Stimulated activated naive CD8-positive, alpha-beta T cell treated with anti-CD3 and anti-CD28 coated beads, Interleukin-15, Interleukin-2, amounts not matched to agents 100 U/mL and 50 U/mL, for 24 hours (primary cell): ENCODE measurements around the gene H2BK1.

Experiments
- ATAC-seq: fragments of 150-1000 bp; cut with Tn5 transposase; one replicate; pipeline ENCODE4 v1.10.0; 2021
- DNase-seq: peaks from one replicate; pipeline ENCODE4 v3.0.0; 2021

The H2BK1 gene

GRCh38 chr7:151210087-151210854 is at the start of gene H2BK1:
H2BK1 (minus strand) TSS chr7:151210488; CDS start chr7:151210318, 170 bp downstream.
- no peak for ATAC-seq

GRCh38 chr7:151257990-151258389 is 47.7 kb upstream of the H2BK1 start:
- ATAC-seq (no peak), DNase-seq (no peak)

More at GRCh38 chr7:151210087-151210854, at the start of gene H2BK1:
- DNase-seq: no peak

- no peak for ATAC-seq
Observed at GRCh38 chr7:151256410-151257045, 46.2 kb upstream of the H2BK1 start.

GRCh38 chr7:151255390-151255789 is 45.1 kb upstream of the H2BK1 start:
- ATAC-seq (no peak), DNase-seq (no peak)

More at GRCh38 chr7:151256410-151257045, 46.2 kb upstream of the H2BK1 start:
- DNase-seq: no peak

- DNase-seq (no peak), ATAC-seq (no peak)
Observed at GRCh38 chr7:151254851-151255250, 44.6 kb upstream of the H2BK1 start.

GRCh38 chr7:151254316-151254715 is 44.0 kb upstream of the H2BK1 start:
- DNase-seq (no peak), ATAC-seq (no peak)

GRCh38 chr7:151252961-151253711 is 42.8 kb upstream of the H2BK1 start:
- DNase-seq: no peak
- ATAC-seq: no peak

GRCh38 chr7:151252561-151252835 is 42.2 kb upstream of the H2BK1 start:
- DNase-seq: no peak
- no peak for ATAC-seq

- no peak for DNase-seq
- ATAC-seq: peak; percentile 5
Observed at GRCh38 chr7:151251689-151252560, 41.6 kb upstream of the H2BK1 start.

- peak; percentile 34 for DNase-seq
- ATAC-seq: peak; percentile 16
Observed at GRCh38 chr7:151251328-151251688, 41.0 kb upstream of the H2BK1 start.

- DNase-seq (no peak), ATAC-seq (no peak)
Observed at GRCh38 chr7:151250181-151251132, 40.2 kb upstream of the H2BK1 start.

GRCh38 chr7:151249732-151250072 is 39.4 kb upstream of the H2BK1 start:
- ATAC-seq: no peak
- no peak for DNase-seq

GRCh38 chr7:151249034-151249731 is 38.9 kb upstream of the H2BK1 start:
- no peak for ATAC-seq
- peak; percentile 42 for DNase-seq

- DNase-seq (no peak), ATAC-seq (no peak)
Observed at GRCh38 chr7:151248346-151249033, 38.2 kb upstream of the H2BK1 start, which contains the start of gene SMARCD3. SMARCD3 (minus strand) TSS chr7:151248694; CDS start chr7:151248562, 132 bp downstream.

GRCh38 chr7:151247611-151248345 is 37.5 kb upstream of the H2BK1 start:
- DNase-seq: no peak

GRCh38 chr7:151246851-151247580 is 36.7 kb upstream of the H2BK1 start:
- no peak for ATAC-seq

More at GRCh38 chr7:151247611-151248345, 37.5 kb upstream of the H2BK1 start:
- ATAC-seq: no peak

GRCh38 chr7:151246102-151246850 is 36.0 kb upstream of the H2BK1 start:
- ATAC-seq: no peak
- DNase-seq: no peak

More at GRCh38 chr7:151246851-151247580, 36.7 kb upstream of the H2BK1 start:
- no peak for DNase-seq
